DMS114 treated with DMSO at 0.1 percent for 48 hours (cell line): ENCODE results near the gene DNAL4.
A peak's percentile ranks its signal among the peaks of the same experiment; 100 is the strongest.

Experiments used
- DNase-seq: peaks from one replicate; lab custom pipeline; 2025; ENCODE audit not compliant: unreplicated experiment; lab: John Stamatoyannopoulos, UW

DNAL4 gene

DNA sequence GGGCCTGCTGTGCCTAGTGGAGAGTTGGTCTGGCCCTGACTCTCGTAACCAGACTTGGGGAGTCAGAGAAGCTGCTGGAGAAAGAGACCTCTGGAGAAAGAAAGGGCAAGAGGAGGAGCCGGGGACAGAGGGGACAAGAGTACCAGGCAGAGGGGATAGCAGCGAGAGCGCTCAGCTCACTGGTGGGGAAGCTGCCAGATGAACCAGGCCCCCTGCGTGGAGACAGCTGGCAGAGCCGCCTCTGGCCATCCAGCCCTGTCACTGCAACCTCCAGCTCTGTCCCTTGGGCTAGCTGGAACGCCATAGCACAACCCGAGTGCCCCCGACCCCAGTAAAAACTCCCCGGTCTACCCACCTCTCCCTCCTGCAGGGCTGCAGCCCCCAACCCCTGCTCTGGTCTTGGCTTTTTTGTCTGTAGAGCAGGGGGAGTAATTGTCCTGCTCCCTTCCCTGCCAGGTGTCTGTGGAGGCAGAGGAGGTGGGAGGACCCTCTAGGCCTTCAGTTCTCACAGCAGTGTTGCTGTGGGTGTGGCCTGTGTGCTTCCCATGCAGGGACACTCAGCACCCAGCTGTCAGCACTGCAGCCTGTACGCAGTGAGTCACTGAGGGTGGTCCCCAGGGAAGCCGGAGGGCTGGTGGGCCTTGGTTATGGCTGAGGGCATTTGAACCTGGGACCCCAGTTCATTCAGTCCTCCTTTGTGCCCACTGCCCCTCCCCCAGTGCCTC lies 33.3 kb downstream of the DNAL4 start:
- DNase-seq: no peak

DNA sequence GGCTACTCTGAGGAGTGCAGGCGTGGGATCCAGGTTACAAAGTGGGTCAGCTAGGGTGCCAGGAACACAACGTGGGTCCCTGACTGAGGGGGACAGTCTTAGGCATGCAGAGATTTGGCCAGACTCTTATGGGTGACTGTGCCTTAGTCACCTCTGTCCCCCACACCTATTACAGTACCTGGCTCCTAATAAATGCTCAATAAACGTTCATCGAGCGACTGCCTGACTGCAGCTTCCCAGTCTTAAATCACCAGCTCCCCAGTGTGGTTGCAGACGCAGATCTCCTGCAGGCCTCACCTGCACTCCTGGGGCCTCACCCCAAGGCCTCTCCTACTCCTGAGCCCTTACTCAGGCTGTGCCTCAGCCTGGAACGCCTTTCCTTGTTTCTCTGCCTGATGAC lies 34.9 kb downstream of the DNAL4 start:
- DNase-seq: no peak

DNA sequence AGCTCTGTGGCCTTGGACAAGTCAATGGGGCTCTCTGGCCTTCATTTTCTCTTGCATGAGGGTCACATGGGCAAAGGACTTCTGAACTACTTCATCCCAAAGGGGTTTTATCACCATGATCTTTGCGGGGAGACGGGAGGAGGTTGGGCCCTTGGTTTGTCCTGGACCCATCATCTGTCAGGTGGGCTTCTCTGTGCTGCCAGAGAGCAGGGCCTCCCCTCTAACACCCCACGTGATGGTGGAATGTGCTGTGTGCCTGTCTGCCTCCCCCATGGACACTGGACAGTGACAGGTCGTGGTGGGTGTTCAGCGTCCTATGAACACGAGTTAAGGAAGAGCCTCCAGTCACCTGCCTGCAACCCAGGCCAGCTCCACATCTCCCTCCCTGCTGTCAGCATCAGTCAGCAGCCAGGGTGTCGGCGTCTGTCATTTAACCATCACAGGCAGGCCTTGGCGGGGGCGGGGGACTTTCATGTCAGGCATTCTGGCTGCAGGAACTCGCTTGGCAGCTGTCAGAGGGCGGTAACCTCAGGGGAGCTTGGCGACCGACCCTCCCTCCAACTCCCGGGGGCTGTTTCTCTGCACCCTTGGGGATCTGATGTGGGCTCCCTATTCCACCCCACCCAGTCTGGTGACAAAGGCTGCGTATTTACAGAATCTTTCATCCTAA lies 35.5 kb downstream of the DNAL4 start:
- no peak for DNase-seq

DNA sequence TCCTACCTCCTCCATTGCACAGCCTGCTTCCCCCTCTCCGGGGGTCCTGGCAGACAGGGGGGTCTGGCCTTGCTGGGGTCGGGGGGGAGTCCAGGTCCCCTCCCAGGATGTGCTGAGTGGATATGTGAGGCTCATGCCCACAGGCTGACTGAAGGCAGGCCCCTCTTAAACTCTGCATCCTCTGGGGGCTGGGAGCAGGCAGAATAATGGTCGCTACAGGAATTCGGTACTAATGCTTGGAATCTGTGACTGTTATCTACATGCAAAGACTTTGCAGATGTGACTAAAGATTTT lies 36.5 kb downstream of the DNAL4 start:
- no peak for DNase-seq

DNA sequence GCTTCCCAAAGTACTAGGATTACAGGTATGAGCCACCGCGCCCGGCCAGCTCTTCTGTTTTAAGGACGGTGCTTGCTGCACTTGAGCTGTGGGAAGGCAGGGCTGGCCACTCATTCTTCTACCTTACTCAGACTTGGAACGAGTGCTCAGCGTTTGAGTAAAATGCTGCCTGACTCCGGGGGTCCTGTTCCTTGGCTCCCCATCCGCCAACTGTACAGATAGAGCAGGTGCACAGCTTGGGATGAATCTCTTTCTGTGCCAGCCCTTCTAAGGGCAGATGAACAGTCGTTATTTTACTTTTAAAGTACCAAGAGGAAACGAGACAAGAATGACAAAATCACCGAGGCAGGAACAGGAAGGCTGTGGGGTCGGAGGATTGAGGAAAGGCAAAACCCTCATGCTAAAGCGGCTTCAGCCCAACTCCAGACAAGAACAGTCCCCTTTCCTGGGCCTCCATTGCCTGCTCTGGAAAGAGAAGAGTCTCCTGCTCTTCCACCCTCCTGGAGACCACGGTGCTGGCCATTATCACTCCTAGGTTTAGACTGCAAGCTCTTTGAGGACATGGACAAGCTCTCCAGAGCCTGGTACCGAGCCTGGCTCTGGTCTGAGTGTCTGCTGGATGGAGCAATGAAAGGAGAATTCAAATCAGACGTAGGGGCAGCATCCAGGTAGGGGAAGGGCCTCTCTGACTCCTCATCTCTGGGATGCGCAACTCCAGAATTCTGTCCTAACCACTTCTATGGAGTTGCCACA lies 37.1 kb downstream of the DNAL4 start:
- DNase-seq: no peak

DNA sequence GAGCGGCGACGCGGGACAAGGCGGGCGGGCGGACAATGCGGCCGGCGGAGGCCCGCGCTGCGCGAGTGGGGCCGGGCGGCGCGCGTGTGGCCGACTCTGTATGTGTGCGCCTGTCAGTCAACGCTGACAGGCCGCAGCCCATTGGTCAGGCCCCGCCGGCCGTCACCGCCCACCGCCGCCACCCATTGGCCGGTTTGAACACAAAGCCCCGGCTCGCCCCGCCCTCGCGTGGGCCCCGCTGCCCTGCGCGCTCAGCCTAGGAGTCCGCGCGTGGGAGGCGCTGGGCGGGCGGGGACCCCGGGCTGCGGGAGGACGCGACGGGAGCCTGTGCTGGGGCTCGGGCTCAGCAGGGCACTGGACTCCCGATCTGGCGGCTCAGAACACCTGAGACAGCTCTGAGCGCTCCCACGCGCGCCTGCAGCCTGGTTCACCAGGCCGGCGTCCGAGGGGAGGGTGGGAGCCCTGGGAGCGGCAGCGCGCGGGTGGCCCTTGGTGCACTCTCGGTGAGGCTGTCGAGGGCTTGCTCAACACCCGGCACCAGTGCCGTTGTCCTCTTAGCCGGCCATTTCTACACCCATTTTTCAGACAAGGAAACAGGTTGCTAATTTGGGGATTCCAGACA lies 37.9 kb downstream of the DNAL4 start, which contains the start of gene SUN2:
SUN2 (minus strand) TSS at position 88 of the 622 bp plus-strand sequence. CDS start 3,370 bp downstream, outside the sequence.
- DNase-seq: peak; percentile 47

DNA sequence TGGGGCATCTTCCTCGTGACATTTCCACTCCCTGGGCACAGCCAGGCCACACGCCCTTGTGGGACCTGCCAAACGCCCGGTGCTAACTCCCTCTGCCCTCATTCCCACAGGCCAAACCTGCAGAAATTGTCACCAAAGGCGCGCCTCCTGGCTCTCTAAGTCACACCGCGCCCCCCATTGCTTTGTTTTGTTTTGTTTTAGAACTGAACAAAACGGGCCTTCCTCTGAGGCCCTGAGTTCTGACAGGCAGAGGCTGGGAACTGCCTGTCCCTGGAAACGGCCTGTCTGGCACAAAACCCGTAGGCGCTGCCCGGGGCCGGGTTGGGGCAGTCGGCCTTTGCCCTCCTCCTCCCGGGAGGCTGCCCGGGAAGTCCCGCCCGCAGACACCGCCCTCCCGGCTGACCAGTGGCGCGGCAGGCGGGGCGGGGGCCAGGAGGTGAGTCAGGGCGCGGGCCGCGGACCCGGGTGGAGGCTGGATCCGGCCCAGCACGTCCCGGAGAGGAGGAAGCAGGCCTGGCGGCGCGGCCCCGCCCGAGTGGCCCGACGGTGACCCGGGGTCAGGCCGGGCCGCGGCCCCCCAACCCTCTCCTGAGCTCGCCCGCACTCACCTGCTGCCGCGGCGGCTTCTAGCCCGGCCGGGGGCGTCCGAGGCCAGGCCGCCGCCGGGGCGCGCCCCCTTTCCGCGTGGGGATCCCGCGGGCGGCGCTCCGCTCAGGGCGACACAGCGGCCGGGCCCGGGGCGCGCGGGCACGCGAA lies 38.6 kb downstream of the DNAL4 start:
- no peak for DNase-seq

DNA sequence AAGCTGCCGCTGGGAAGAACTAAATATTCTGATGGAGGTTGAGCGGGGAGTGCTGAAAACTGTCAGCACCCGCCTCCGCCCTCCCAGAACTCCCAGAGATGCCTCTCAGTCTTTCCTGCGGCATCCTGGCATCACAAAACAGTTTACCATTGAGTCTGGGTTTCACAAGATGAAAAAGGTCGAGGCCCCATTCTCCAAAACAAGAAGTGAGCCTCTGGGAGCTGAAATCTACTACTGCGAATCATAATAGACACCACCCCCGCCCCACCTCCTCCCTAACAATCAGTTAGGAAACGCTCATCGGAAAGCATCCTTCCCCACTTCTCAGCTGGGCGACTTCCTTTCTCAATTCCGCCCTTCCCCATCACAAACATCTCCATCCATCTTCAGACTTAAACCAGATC lies 39.2 kb downstream of the DNAL4 start:
- no peak for DNase-seq

DNA sequence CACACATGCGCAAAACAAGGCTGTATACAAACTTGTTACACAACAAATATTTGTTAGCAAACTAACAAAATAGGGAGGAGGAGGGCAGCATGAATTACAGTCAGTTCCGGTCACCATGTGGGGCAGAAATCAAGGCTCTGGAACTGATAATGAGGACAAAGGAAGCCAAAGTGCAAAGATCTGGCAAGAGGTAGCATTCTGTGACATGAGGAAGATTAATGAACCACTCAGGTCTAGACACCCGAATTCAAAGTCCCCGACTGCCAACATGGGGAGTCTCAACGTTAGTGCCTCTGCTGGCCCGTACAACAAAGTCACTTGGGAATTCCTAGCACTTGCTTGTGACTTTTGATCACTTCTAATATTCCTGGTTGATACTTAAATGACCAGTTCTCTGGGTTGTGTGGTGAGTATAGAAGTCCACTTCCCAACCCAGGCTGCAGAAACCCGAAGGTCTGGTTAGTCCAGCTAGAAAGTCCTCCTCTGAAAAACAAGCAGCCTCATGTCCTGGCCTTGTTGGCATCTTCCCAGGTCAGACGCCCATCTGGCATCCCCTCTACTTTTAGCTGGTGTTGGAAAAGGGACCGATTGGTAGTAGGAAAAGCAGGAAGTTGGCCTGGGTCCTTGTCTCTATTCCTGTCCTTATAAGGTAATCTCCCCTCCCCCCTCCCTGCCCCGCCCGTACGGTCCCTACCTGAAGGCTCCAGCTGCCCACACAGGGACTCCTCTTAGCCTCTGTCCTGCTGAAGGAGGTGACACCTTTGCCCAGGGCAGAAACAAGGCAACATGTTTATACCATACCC lies 39.8 kb downstream of the DNAL4 start:
- no peak for DNase-seq

DNA sequence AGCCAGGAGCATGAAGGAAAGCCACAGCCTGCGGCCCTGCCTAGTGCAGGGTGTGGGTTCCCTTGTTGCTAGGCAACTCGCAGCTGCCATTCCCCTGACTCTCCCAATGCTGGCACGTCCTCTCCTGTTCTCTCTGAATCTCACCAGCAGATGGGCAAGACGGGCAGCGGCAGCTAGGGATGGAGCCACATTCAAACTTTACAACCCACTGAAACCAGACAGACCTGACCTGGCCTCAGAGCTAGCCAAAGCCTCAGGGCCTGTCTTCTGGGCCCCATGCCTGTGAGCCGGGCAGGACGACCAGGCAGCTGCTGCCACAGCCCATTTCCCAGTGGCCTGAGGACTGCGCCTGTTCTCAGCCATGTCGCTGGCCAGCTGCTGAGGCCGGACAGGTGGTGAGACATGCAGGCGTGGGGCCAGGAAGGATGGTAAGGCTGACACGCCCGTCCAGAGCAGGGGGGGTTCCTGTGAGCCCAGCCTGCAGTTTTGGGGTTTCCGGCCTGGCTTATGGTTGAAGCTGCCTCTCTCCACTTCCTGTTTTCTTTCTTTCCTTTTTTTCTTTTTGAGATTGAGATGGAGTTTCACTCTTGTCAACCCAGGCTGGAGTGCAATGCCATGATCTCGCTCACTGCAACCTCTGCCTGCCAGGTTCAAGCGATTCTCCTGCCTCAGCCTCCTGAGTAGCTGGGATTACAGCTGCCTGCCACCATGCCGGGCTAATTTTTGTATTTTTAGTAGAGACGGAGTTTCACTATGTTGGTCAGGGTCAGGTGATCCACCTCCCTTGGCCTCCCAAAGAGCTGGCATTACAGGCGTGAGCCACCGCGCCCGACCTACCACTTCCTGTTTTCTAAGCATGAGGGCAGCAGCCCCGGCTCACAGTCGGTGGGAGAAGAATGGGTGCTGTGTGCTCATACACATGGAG lies 42.3 kb downstream of the DNAL4 start:
- DNase-seq: no peak

DNA sequence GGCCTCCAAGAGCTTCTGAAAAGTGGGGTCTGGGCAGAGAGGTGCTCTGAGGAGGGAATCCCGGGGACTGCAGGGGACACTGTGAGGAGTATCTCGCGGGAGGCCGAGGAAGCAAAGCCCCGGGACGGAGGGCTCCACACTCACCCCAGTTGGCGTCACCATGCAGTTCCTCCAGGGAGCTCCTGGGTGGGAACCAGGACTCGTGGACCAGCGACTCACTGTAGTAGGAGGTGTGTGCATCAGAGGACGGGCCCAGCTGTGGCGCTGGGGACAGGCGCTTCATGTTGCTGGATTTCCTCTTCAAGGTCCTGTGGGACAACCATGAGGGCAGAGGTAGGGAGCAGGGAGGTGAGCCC lies 42.9 kb downstream of the DNAL4 start:
- DNase-seq: no peak

DNA sequence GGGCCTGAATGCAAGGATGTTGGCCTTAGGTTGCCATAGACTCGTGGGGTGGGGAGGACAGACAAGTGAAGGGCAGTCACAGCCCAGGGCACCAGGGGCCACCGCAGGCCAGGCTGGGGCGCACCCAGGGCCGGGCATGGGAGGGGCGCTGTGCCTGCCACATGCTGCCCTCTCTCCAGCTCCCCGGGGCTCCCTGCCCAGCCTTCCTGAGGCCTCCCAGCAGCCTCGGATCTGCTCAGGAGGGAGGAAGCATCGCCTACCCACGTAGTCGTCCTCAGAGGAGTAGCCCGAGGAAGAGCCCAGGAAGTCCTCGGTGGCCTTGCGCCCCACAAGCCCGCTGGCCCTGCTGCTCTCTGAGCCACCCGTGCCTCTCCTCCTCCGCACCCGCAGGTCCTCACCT lies 43.3 kb downstream of the DNAL4 start:
- DNase-seq: no peak

DNA sequence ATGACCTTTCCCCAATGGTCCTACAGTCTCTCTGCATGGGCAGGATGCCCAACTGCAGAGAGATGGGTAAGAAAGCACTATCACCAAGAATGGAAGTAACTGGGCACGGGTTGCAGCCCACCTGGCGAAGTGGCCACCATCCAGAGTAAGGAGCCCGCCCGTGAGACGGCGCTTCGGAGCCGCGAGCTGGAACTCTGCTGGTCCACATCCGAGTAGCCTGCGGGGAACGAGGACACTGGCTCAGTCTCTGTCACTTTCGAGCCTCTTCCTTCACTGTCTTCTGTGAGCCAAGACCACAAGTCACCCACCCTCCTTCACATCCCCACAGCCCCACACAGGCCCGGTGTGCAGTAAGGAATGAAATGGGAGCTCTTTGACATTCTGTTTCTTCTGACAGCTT lies 43.8 kb downstream of the DNAL4 start:
- DNase-seq: no peak

DNA sequence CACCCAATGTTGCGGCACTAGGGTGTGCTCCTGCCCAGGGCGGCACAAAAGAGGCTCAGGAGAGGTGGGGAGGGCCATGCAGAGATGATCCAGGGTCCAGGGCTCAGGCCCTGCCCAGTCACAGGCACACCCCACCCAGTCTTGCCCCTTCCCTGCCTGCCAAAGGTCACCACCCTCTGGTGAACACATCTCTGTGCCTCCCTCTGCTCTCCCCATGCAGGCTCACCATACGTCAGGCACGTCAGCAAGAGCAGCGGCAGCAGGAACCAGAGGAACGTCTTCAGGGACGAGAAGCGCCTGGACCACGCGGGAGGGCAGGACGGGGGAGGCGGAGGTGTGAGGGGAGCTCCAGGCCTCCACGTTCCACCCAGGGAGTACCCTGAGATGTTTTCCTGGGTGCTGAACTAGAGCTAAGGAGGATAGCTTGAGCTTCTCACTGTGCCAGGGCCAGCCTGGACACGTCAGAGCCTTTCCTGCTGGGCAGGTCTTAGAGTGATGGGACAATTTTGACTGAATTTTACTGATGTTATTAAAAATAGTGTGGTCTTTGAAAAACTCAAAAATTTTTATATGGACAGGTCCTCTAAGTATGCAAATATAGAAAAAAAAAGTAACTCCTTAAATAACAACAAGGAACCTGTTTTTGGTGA lies 45.3 kb downstream of the DNAL4 start:
- DNase-seq: no peak

DNA sequence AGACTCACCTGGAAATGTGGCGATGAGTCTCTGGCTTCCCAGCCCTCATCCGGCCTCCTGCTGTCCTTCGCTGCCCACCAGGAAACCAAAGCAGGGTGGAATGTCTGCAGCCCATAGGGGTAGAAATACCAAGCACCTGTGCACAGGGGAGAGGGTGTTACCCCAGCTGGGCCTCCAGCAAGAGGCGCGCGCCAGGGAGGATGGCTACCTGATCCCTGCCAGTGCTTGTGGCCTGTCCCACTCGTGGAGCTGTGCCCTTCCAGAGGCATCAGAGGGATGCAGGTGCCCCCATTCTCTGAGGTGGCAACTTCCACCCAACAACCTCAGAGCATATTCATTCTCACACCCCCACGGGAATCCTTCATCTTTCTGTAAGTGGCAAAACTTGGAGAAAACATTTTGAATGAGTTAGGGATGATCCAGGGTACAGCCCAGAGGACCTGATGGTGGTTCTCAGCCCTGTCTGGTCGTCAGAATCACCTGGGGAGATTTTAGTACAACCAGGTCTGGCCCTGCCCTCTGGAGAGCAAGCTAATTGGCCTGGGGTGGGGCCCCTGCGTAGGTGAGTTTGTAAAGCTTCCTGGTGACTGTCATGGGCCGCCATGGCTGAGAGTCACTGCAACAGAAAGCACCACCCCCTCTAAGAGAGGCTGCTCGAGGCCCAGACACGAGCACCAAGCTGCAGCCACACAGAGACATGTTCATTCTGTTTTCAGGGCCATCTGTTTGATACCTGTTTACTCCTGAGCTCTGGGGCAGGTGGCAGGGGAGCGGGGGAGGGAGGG lies 48.1 kb downstream of the DNAL4 start:
- DNase-seq: no peak

DNA sequence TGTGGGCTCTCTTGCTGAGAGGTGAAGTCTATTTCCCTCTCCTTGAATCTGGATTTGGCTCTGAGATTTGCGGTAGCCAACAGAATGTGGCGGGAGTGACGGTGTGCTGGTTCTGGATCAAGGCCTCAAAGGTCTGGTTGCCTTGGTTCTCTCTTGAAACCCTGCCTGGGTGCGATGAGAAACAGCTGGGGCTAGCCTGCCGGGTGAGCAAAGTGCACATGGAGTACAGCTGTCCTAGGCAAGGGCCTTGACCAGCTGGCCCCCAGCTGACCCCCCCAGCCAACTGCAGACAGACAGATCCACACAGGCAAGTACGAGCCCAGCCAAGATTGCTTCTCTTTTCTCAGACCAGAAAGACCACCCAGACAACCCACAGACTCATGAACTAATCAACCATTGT lies 49.0 kb downstream of the DNAL4 start:
- DNase-seq: no peak

DNA sequence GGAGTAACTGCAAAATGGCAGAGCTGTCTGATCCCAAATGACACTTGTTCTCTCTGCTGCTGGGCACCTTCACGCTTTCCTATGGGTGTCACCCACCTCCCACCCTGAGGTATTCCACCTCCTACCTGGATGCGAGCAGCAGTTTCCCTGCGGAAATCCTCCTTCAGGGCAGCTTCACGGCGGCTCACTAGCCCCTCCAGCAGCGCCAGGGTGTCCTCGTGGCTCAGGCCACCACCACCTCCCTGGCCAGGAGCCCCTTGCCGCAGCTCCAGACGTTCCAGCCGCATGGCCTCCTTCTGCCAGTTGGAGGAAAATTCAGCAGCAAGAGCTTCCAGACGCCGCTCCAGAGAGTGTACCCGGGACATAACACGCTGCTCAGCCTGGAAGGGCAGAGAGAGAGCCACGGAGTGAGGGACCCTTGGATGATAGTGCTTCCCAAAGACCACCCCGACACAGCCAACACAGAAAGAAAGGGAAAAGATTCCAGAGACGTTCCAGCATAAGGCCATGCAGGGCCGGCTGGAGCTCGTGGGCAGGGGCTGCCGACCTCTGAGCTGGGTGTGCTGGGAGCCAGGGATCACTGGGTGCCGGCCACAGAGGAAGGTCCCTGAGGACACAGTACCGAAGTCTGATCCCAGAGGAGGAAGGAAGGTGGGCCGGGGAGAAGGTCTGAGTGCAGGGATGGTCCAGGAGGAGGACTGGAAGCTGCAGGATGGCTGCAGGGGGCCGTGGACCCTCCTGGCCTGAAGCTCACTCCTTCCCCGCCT lies 51.6 kb downstream of the DNAL4 start:
- DNase-seq: no peak
